ENCODE results near the gene KLHL22.

DNA sequence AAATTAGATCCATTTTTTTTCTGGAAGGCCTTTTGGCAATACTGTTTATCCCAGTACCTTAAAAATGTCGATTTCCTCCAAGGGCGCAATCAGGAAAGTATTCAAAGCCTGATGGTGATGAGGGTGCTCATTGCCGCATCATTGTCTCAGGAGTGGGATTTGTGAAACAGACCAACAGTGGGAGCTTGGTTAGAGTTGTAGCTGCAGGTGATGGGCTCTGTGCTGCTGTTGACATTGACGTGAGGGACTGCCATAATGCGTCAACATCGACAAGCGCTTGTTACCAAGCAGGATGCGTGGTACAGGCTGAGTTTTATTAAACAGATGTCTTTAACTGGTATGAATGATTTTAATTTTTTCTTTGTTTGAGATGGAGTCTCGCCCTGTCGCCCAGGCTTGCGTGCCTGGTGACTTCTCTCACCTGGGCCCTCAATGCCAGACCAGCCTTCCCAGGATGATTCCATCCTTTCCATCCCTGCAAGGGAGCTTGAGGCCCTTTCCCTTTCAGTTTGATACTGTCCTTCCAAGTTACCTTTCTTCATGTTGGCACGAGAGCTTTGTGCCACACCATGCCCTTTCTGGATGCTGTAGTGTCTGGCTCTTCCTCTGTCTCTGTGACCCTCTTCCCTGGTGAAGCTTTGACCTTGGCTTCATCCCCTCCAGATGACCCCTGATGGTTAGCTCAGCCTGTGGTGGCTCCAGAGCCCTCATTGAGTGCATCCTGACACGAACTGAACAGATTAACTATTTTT, 22.4 kb upstream of the KLHL22 start:
- TF ChIP-seq CTCF (IDR thresholded peaks at IDR 0.05) (no peak), EP300 (IDR thresholded peaks at IDR 0.05) (no peak)
